CD4-positive, alpha-beta T cell treated with Interleukin-10 for 1 hour (primary cell): ENCODE results near the gene PCNX3.
A peak's percentile ranks its signal among the peaks of the same experiment; 100 is the strongest.
"Not testable (repeated sequence)": the region's sequence is repeated elsewhere in the genome, so short reads cannot be mapped to it uniquely, and the experiment has no call there.

ENCODE experiments used
- DNase-seq: peaks from one replicate; pipeline ENCODE4 v3.0.0-alpha.2; 2020

Gene PCNX3

GRCh38 chr11:65622011-65622410, 6.4 kb downstream of the PCNX3 start:
- DNase-seq = no peak

- DNase-seq = no peak
Observed at GRCh38 chr11:65623177-65623576, 7.6 kb downstream of the PCNX3 start.

GRCh38 chr11:65623852-65624616, 8.5 kb downstream of the PCNX3 start:
- no peak for DNase-seq

GRCh38 chr11:65624931-65625627, 9.5 kb downstream of the PCNX3 start:
- no peak for DNase-seq

- peak; percentile 69 for DNase-seq
Observed at GRCh38 chr11:65625628-65626342, 10.2 kb downstream of the PCNX3 start.

- no peak for DNase-seq
Observed at GRCh38 chr11:65627202-65627601, 11.6 kb downstream of the PCNX3 start.

GRCh38 chr11:65629579-65629978, 14.0 kb downstream of the PCNX3 start:
- DNase-seq = no peak

- DNase-seq = no peak
Observed at GRCh38 chr11:65630215-65630614, 14.6 kb downstream of the PCNX3 start.

- DNase-seq = no peak
Observed at GRCh38 chr11:65633390-65634108, 18.0 kb downstream of the PCNX3 start.

GRCh38 chr11:65634109-65634436, 18.5 kb downstream of the PCNX3 start:
- DNase-seq = no peak

GRCh38 chr11:65634440-65634839, 18.9 kb downstream of the PCNX3 start:
- DNase-seq = no peak

GRCh38 chr11:65634905-65635731, 19.5 kb downstream of the PCNX3 start:
- DNase-seq = no peak

GRCh38 chr11:65636108-65637031, 20.8 kb downstream of the PCNX3 start:
- DNase-seq = no peak

GRCh38 chr11:65637032-65637557, 21.5 kb downstream of the PCNX3 start:
- DNase-seq = no peak

GRCh38 chr11:65637794-65638419, 22.3 kb downstream of the PCNX3 start, which contains the start of gene SIPA1:
Gene SIPA1 (plus strand): TSS chr11:65638101. CDS start chr11:65640922, 2,821 bp downstream.
- peak; percentile 78 for DNase-seq

GRCh38 chr11:65639228-65639597, 23.6 kb downstream of the PCNX3 start:
- DNase-seq = not testable (repeated sequence)

- peak; percentile 88 for DNase-seq
Observed at GRCh38 chr11:65639623-65640482, 24.3 kb downstream of the PCNX3 start.

- DNase-seq = peak; percentile 62
Observed at GRCh38 chr11:65640483-65641296, 25.1 kb downstream of the PCNX3 start.
